AG09309 (cell line): ENCODE results near the gene CACNA1B.

Experiments used
- DNase-seq: peaks from one replicate; pipeline ENCODE4 v3.0.0-alpha.2; 2010; ENCODE audit warnings: low read depth
- H3K4me3 ChIP-seq: 2 replicates; pipeline ENCODE4 v1.5.1; 2011; ENCODE audit warnings: mild to moderate bottlenecking, low read depth, low read length, moderate library complexity; ENCODE audit not compliant: control insufficient read depth
- CTCF ChIP-seq: IDR thresholded peaks from 2 replicates; pipeline ENCODE4 v1.5.1; 2011; ENCODE audit warnings: mild to moderate bottlenecking, low read depth, low read length, inconsistent platforms; ENCODE audit not compliant: insufficient read depth, control insufficient read depth; ENCODE audit errors: missing control alignments

CACNA1B gene

GRCh38 chr9:138038244-138038671 is 160.7 kb downstream of the CACNA1B start:
- no peak overlapping the region for H3K4me3 ChIP-seq
- TF ChIP-seq CTCF, result no peak
- DNase-seq, result no peak

- DNase-seq, result no peak
- no peak for TF ChIP-seq CTCF
- no peak overlapping the region for H3K4me3 ChIP-seq
Measured at GRCh38 chr9:138040446-138041430, 163.2 kb downstream of the CACNA1B start.

GRCh38 chr9:138042146-138042545 is 164.6 kb downstream of the CACNA1B start:
- no peak for DNase-seq
- no peak overlapping the region for H3K4me3 ChIP-seq
- no peak for TF ChIP-seq CTCF

- no peak for DNase-seq
- H3K4me3 ChIP-seq, result no peak overlapping the region
Measured at GRCh38 chr9:138042640-138043039, 165.1 kb downstream of the CACNA1B start.

GRCh38 chr9:138043061-138043410 is 165.5 kb downstream of the CACNA1B start:
- no peak for DNase-seq
- no peak for TF ChIP-seq CTCF
- H3K4me3 ChIP-seq, result no peak overlapping the region

More at GRCh38 chr9:138042640-138043039, 165.1 kb downstream of the CACNA1B start:
- no peak for TF ChIP-seq CTCF

GRCh38 chr9:138043411-138044345 is 166.1 kb downstream of the CACNA1B start:
- no peak for DNase-seq
- TF ChIP-seq CTCF, result no peak
- H3K4me3 ChIP-seq, result no peak overlapping the region
